Measurements from ENCODE around the gene MR1.
"Not testable (repeated sequence)": the region's sequence is repeated elsewhere in the genome, so short reads cannot be mapped to it uniquely, and the experiment has no call there.

The MR1 gene

GRCh38 chr1:181032535-181032934 lies 1.2 kb upstream of the MR1 start:
- no peak for DNase-seq (ENCODE audit: low read depth in 3 of 3)

- DNase-seq (ENCODE audit: low read depth in 3 of 3) = peak in 1 of 3 experiments; percentile 24
Measured at GRCh38 chr1:181033128-181033798, 520 bp upstream of the MR1 start.

GRCh38 chr1:181035210-181035609 lies 1.4 kb downstream of the MR1 start:
- not testable (repeated sequence) for DNase-seq (ENCODE audit: low read depth in 3 of 3)

- DNase-seq (ENCODE audit: low read depth in 3 of 3) = no peak
Measured at GRCh38 chr1:181036107-181036836, 2.5 kb downstream of the MR1 start.

GRCh38 chr1:181037386-181037785 lies 3.6 kb downstream of the MR1 start:
- no peak for DNase-seq (ENCODE audit: low read depth in 3 of 3)

GRCh38 chr1:181038399-181038873 lies 4.7 kb downstream of the MR1 start:
- peak in 2 of 3 experiments; percentile 36 for DNase-seq (ENCODE audit: low read depth in 3 of 3)

GRCh38 chr1:181040284-181040865 lies 6.6 kb downstream of the MR1 start:
- DNase-seq (ENCODE audit: low read depth in 3 of 3) = no peak

- DNase-seq (ENCODE audit: low read depth in 3 of 3) = no peak
Measured at GRCh38 chr1:181043025-181043888, 9.5 kb downstream of the MR1 start.

GRCh38 chr1:181044449-181044966 lies 10.7 kb downstream of the MR1 start:
- DNase-seq (ENCODE audit: low read depth in 3 of 3) = no peak

GRCh38 chr1:181045946-181046345 lies 12.2 kb downstream of the MR1 start:
- not testable (repeated sequence) for DNase-seq (ENCODE audit: low read depth in 3 of 3)

- DNase-seq (ENCODE audit: low read depth in 3 of 3) = no peak
Measured at GRCh38 chr1:181049378-181049777, 15.6 kb downstream of the MR1 start.

GRCh38 chr1:181050922-181051321 lies 17.1 kb downstream of the MR1 start:
- DNase-seq (ENCODE audit: low read depth in 3 of 3) = no peak

- no peak for DNase-seq (ENCODE audit: low read depth in 3 of 3)
Measured at GRCh38 chr1:181056560-181056959, 22.8 kb downstream of the MR1 start.

GRCh38 chr1:181057079-181057478 lies 23.3 kb downstream of the MR1 start:
- DNase-seq (ENCODE audit: low read depth in 3 of 3) = no peak

- DNase-seq (ENCODE audit: low read depth in 3 of 3) = no peak
Measured at GRCh38 chr1:181059435-181059834, 25.7 kb downstream of the MR1 start.

- no peak for DNase-seq (ENCODE audit: low read depth in 3 of 3)
Measured at GRCh38 chr1:181060066-181060465, 26.3 kb downstream of the MR1 start.

GRCh38 chr1:181060947-181061346 lies 27.2 kb downstream of the MR1 start:
- DNase-seq (ENCODE audit: low read depth in 3 of 3) = not testable (repeated sequence)

GRCh38 chr1:181061487-181061886 lies 27.7 kb downstream of the MR1 start:
- no peak for DNase-seq (ENCODE audit: low read depth in 3 of 3)

GRCh38 chr1:181061891-181062835 lies 28.4 kb downstream of the MR1 start:
- no peak for DNase-seq (ENCODE audit: low read depth in 3 of 3)

- no peak for DNase-seq (ENCODE audit: low read depth in 3 of 3)
Measured at GRCh38 chr1:181062836-181063428, 29.1 kb downstream of the MR1 start.

All from stimulated activated CD4-positive, alpha-beta T cell treated with anti-CD3 and anti-CD28 coated beads, TNF-alpha, amount 100 ng/mL, for 4 hours (primary cell).